Fibroblast of the aortic adventitia (primary cell): Measurements from ENCODE around the gene ZNF557. TPM values are rescaled to one million over a fixed set of nuclear protein-coding genes. Genes with fewer than 3 reads are reported as not detected.

Experiments
- total RNA-seq: library from RNA; depleted of rRNA; stranded (reverse); fragments of >200 nt; gene quantifications from 2 replicates; pipeline ENCODE4 v1.2.3, GENCODE V29; 2012; ENCODE audit warnings: low replicate concordance

ZNF557 gene
- total RNA-seq, 1 donor: 15.8 TPM

Other genes with a start within 250 kb of the ZNF557 start
- gene ADGRE1, start 182.1 kb upstream of the ZNF557 start, total RNA-seq: not detected in 2 replicates
- gene MBD3L2B, start 48.3 kb upstream of the ZNF557 start, total RNA-seq: not detected in 2 replicates
- gene MBD3L5, start 39.1 kb upstream of the ZNF557 start, total RNA-seq: not detected in 2 replicates
- gene MBD3L4, start 29.5 kb upstream of the ZNF557 start, total RNA-seq: not detected in 2 replicates
- gene MBD3L2, start 20.4 kb upstream of the ZNF557 start, total RNA-seq: not detected in 2 replicates
- gene MBD3L3, start 11.0 kb upstream of the ZNF557 start, total RNA-seq: not detected in 2 replicates
- gene INSR, start 224.7 kb downstream of the ZNF557 start, total RNA-seq: 13.2 and 30.3 TPM in 2 replicates